HG02763 (cell line): ENCODE data around the gene NOLC1.

Experiments used
- ATAC-seq: cut with Tn5 transposase; IDR thresholded peaks from one replicate; pipeline ENCODE4 v1.9.1; 2021; ENCODE audit warnings: mild to moderate bottlenecking, moderate library complexity; ENCODE audit not compliant: unreplicated experiment

The NOLC1 gene

GRCh38 chr10:102121739-102122372 lies 30.3 kb upstream of the NOLC1 start:
- no peak for ATAC-seq

- no peak for ATAC-seq
These were observed 29.7 kb upstream of the NOLC1 start for GRCh38 chr10:102122450-102122849.

- ATAC-seq, result no peak
These were observed 29.0 kb upstream of the NOLC1 start for GRCh38 chr10:102123223-102123622.

GRCh38 chr10:102131286-102132170 lies 20.7 kb upstream of the NOLC1 start:
- no peak for ATAC-seq

GRCh38 chr10:102132193-102132562 lies 20.0 kb upstream of the NOLC1 start:
- ATAC-seq, result no peak

- peak; percentile 93 for ATAC-seq
These were observed 19.4 kb upstream of the NOLC1 start, which contains the start of gene PPRC1 for GRCh38 chr10:102132563-102133372. Gene PPRC1, plus strand, starts transcription at chr10:102133040. Its CDS starts 29 bp downstream, at chr10:102133069.

- ATAC-seq, result no peak
These were observed 18.6 kb upstream of the NOLC1 start for GRCh38 chr10:102133373-102134195.

- ATAC-seq, result no peak
These were observed 17.8 kb upstream of the NOLC1 start for GRCh38 chr10:102134416-102134815.

GRCh38 chr10:102135956-102136526 lies 16.1 kb upstream of the NOLC1 start:
- ATAC-seq, result no peak

- ATAC-seq, result no peak
These were observed 12.7 kb upstream of the NOLC1 start for GRCh38 chr10:102139281-102140110.

- no peak for ATAC-seq
These were observed 12.0 kb upstream of the NOLC1 start for GRCh38 chr10:102140218-102140617.

- no peak for ATAC-seq
These were observed 11.2 kb upstream of the NOLC1 start for GRCh38 chr10:102140913-102141540.

- no peak for ATAC-seq
These were observed 10.5 kb upstream of the NOLC1 start for GRCh38 chr10:102141583-102142107.

- ATAC-seq, result no peak
These were observed 5.2 kb upstream of the NOLC1 start for GRCh38 chr10:102146971-102147428.

GRCh38 chr10:102147561-102147960 lies 4.6 kb upstream of the NOLC1 start:
- no peak for ATAC-seq

GRCh38 chr10:102148275-102148674 lies 3.9 kb upstream of the NOLC1 start:
- no peak for ATAC-seq

GRCh38 chr10:102150970-102151773 lies 1.0 kb upstream of the NOLC1 start:
- no peak for ATAC-seq

GRCh38 chr10:102152545-102152890 lies 329 bp downstream of the NOLC1 start:
- peak; percentile 15 for ATAC-seq
